T-helper 1 cell (primary cell): ENCODE data around the gene TSPAN32.

Source experiments
- DNase-seq, 5 donors: peaks; one replicate each; pipeline ENCODE4 v3.0.0-alpha.2; 2012 to 2020

TSPAN32 gene

GRCh38 chr11:2289350-2289749 is 12.5 kb upstream of the TSPAN32 start:
- DNase-seq = no peak

- no peak for DNase-seq
Measured at GRCh38 chr11:2289859-2290258, 12.0 kb upstream of the TSPAN32 start.

- no peak for DNase-seq
Measured at GRCh38 chr11:2290351-2290841, 11.4 kb upstream of the TSPAN32 start.

GRCh38 chr11:2293531-2293971 is 8.3 kb upstream of the TSPAN32 start:
- DNase-seq = no peak

- no peak for DNase-seq
Measured at GRCh38 chr11:2293984-2294925, 7.6 kb upstream of the TSPAN32 start.

- no peak for DNase-seq
Measured at GRCh38 chr11:2294926-2295290, 6.9 kb upstream of the TSPAN32 start.

GRCh38 chr11:2295971-2296912 is 5.6 kb upstream of the TSPAN32 start:
- DNase-seq = no peak

- no peak for DNase-seq
Measured at GRCh38 chr11:2296913-2297622, 4.7 kb upstream of the TSPAN32 start.

- no peak for DNase-seq
Measured at GRCh38 chr11:2297623-2298030, 4.2 kb upstream of the TSPAN32 start.

GRCh38 chr11:2298131-2298794 is 3.5 kb upstream of the TSPAN32 start:
- no peak for DNase-seq

GRCh38 chr11:2298795-2299761 is 2.7 kb upstream of the TSPAN32 start:
- no peak for DNase-seq

- DNase-seq = no peak
Measured at GRCh38 chr11:2299773-2300172, 2.0 kb upstream of the TSPAN32 start.

GRCh38 chr11:2300290-2300935 is 1.4 kb upstream of the TSPAN32 start:
- no peak for DNase-seq

- DNase-seq = no peak
Measured at GRCh38 chr11:2300936-2301630, 730 bp upstream of the TSPAN32 start.

- DNase-seq = peak in 1 of 5 donors; percentile 29
Measured at GRCh38 chr11:2302306-2302895, 588 bp downstream of the TSPAN32 start.

GRCh38 chr11:2302896-2303626 is 1.2 kb downstream of the TSPAN32 start:
- peak in 1 of 5 donors; percentile 23 for DNase-seq

GRCh38 chr11:2303627-2304505 is 2.1 kb downstream of the TSPAN32 start:
- no peak for DNase-seq
